K562 (cell line): Measurements from ENCODE around the gene WDR45. TPM values are rescaled to one million over a fixed set of nuclear protein-coding genes. Genes with fewer than 3 reads are reported as not detected.

ENCODE experiments used
- BCLAF1 ChIP-seq, 2 experiments: fragments of 450-650 bp in 1 of 2; IDR thresholded peaks; 2 replicates each; pipeline ENCODE4 v1.6.1; 2011 to 2017; ENCODE audit warnings: low read depth in 2 of 2, antibody characterized with exemption in 1 of 2, borderline replicate concordance in 1 of 2, low read length in 1 of 2, mild to moderate bottlenecking in 1 of 2, mixed read lengths in 1 of 2; ENCODE audit not compliant: control insufficient read depth in 1 of 2
- CAMTA2 ChIP-seq: fragments of 250-450 bp; sonication (Bioruptor Pico); conservative IDR thresholded peaks from 2 replicates; pipeline ENCODE4 v1.5.1; 2022
- FOXP4 ChIP-seq: sonication (generic); formaldehyde crosslinking; IDR thresholded peaks from 2 replicates; pipeline ENCODE4 v1.8.0; 2022; ENCODE audit warnings: mild to moderate bottlenecking, missing genetic modification reagents, borderline replicate concordance
- GTF2F1 ChIP-seq: IDR thresholded peaks from 2 replicates; pipeline ENCODE4 v1.6.1; 2011; ENCODE audit warnings: low read depth, low read length, improper control_type of control experiment
- HOXB6 ChIP-seq: fragments of 250-450 bp; sonication (Bioruptor Pico); IDR thresholded peaks from 2 replicates; pipeline ENCODE4 v1.5.1; 2022; ENCODE audit warnings: mild to moderate bottlenecking, borderline replicate concordance
- JUN ChIP-seq, 2 experiments: sonication (generic) in 1 of 2; formaldehyde crosslinking in 1 of 2; IDR thresholded peaks; 2 replicates each; pipeline versions ENCODE4 v1.6.1 to v1.8.0; 2012 to 2022; ENCODE audit warnings: borderline replicate concordance in 2 of 2, mild to moderate bottlenecking in 2 of 2, improper control_type of control experiment in 1 of 2, low read depth in 1 of 2, low read length in 1 of 2, missing genetic modification reagents in 1 of 2
- MAFF ChIP-seq: IDR thresholded peaks from 2 replicates; pipeline ENCODE4 v1.6.1; 2012; ENCODE audit warnings: low read length, improper control_type of control experiment
- NR3C1 ChIP-seq: sonication (generic); formaldehyde crosslinking; IDR thresholded peaks from 2 replicates; pipeline ENCODE4 v1.8.1; 2022; ENCODE audit warnings: missing genetic modification reagents
- PHB2 ChIP-seq: fragments of 450-650 bp; IDR thresholded peaks from 2 replicates; pipeline ENCODE4 v1.6.1; 2017; ENCODE audit warnings: low read depth
- RAD51 ChIP-seq: fragments of 450-650 bp; IDR thresholded peaks from 2 replicates; pipeline ENCODE4 v1.7.1; 2016; ENCODE audit warnings: low read depth, mild to moderate bottlenecking, borderline replicate concordance
- SIN3A ChIP-seq, 2 experiments: fragments of 150-350 bp in 1 of 2; IDR thresholded peaks; 2 replicates each; pipeline ENCODE4 v1.6.1; 2011 to 2016; ENCODE audit warnings: borderline replicate concordance in 2 of 2, low read depth in 2 of 2, low read length in 2 of 2, mild to moderate bottlenecking in 2 of 2, moderate library complexity in 2 of 2; ENCODE audit not compliant: control insufficient read depth in 1 of 2
- ZFP30 ChIP-seq: fragments of 250-450 bp; sonication (Bioruptor Pico); IDR thresholded peaks from 2 replicates; pipeline ENCODE4 v1.8.0; 2022; ENCODE audit warnings: moderate library complexity, mild to moderate bottlenecking, inconsistent platforms, borderline replicate concordance
- ZNF436 ChIP-seq: fragments of 250-450, 450-650 bp; sonication (Bioruptor Pico); formaldehyde crosslinking; IDR thresholded peaks from 2 replicates; pipeline ENCODE4 v1.7.0; 2020; ENCODE audit warnings: mild to moderate bottlenecking
- polyA plus RNA-seq, 8 experiments: library from polyadenylated mRNA; depleted of rRNA in 4 of 8; stranded (reverse) in 5 of 8; unstranded in 3 of 8; fragments of >200 nt; fragmentation: Nextera tagmentation in 2 of 8; fragmentation: Illumina TruSeq in 1 of 8; extraction: Ambion mirVana in 2 of 8; extraction: Trizol in 1 of 8; gene quantifications; 2 replicates each; pipeline versions ENCODE4 v1.2.1 to v1.2.3, GENCODE V29; 2011 to 2014; ENCODE audit warnings: inconsistent platforms in 1 of 8, missing spikeins in 1 of 8
- total RNA-seq, 7 experiments: library from RNA; depleted of rRNA in 6 of 7; stranded (reverse); fragments of >200 nt in 6 of 7; fragmentation: Illumina TruSeq in 2 of 7; extraction: Trizol in 2 of 7; gene quantifications; 2 replicates each; pipeline versions ENCODE4 v1.2.1 to v1.2.3, GENCODE V29; 2011 to 2021; ENCODE audit warnings: low replicate concordance in 1 of 7
- TF ChIP-seq, protein P1 (sequence below): fragments of 250-450 bp; sonication (Bioruptor Pico); IDR thresholded peaks from 2 replicates; pipeline ENCODE4 v1.4.0; 2020; ENCODE audit warnings: mild to moderate bottlenecking
- TF ChIP-seq, protein P2 (sequence below), 2 experiments: fragments of 450-650 bp; IDR thresholded peaks; 2 replicates each; pipeline ENCODE4 v1.6.1; 2018; ENCODE audit warnings: mild to moderate bottlenecking in 2 of 2, low read depth in 1 of 2; ENCODE audit not compliant: partially characterized antibody in 2 of 2

The WDR45 gene
- total and polyA plus RNA-seq, 9 of the 15 experiments (the other 6 are each of a cell fraction or from before 2014, with no cell fraction given) = 19.4 to 136 (median 59.7) TPM

DNA sequence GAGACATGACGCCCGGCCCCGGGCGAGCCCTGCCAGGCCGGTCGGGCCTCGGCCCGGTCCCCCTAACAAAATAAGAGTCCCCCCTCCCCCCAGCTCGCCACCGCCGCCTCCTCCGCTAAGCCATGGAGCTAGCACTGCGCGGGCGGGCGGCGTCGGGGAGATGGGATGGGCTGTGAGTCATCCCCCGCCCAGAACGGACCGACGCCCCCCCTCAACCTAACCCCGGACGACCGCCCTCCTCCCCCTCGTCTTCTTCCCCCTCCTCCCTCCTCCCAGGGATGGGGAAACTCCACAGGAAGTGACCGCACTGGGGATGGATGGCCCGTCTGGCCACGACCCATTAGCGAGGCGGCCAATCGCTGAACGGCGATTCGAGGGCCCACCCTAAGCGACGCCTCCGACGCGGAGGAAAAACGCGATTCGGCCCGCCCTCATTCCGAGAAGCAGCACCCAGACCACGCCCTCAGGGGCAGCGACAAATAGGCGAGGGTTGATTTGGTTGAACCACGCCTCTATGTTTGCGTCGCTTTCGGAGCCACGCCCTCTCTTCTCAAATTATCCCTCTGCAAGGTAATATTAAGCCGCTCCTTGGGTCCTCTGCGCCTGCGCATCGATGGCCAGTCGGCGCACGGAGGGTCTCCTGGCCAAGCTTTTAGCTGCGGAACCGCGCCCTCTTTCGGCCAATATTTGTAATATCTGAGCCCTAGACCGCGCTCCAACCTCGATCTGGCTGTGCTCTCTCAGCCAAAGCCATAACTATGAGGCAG, 36.3 kb downstream of the WDR45 start, which contains the start of gene TFE3 (continued):
- TF ChIP-seq, protein P1, sequence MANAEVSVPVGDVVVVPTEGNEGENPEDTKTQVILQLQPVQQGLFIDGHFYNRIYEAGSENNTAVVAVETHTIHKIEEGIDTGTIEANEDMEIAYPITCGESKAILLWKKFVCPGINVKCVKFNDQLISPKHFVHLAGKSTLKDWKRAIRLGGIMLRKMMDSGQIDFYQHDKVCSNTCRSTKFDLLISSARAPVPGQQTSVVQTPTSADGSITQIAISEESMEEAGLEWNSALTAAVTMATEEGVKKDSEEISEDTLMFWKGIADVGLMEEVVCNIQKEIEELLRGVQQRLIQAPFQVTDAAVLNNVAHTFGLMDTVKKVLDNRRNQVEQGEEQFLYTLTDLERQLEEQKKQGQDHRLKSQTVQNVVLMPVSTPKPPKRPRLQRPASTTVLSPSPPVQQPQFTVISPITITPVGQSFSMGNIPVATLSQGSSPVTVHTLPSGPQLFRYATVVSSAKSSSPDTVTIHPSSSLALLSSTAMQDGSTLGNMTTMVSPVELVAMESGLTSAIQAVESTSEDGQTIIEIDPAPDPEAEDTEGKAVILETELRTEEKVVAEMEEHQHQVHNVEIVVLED = no peak
- TF ChIP-seq NR3C1 (CRISPR knock-in tag) = no peak
- TF ChIP-seq SIN3A (IDR thresholded peaks at IDR 0.05; ENCODE audit: borderline replicate concordance in 2 of 2, control insufficient read depth in 1 of 2, low read depth in 2 of 2, low read length in 2 of 2) = no peak
- TF ChIP-seq BCLAF1 (IDR thresholded peaks at IDR 0.05; ENCODE audit: borderline replicate concordance in 1 of 2, control insufficient read depth in 1 of 2, low read depth in 2 of 2, low read length in 1 of 2) = no peak
- TF ChIP-seq FOXP4 (CRISPR knock-in tag) = no peak
- TF ChIP-seq JUN (IDR thresholded peaks at IDR 0.05; ENCODE audit: borderline replicate concordance, low read depth, low read length) = 0 out of 2 replicates have a peak, but pooled peaks have one; percentile 42
- TF ChIP-seq JUN (CRISPR knock-in tag; IDR thresholded peaks at IDR 0.05; ENCODE audit: borderline replicate concordance) = no peak
- TF ChIP-seq CAMTA2 (CRISPR knock-in tag) = no peak
- TF ChIP-seq MAFF = no peak
- no peak for TF ChIP-seq HOXB6 (CRISPR knock-in tag)
- TF ChIP-seq PHB2 = no peak
- no peak for TF ChIP-seq GTF2F1
- no peak for TF ChIP-seq RAD51
- TF ChIP-seq ZFP30 (CRISPR knock-in tag) = no peak
- TF ChIP-seq, protein P2, sequence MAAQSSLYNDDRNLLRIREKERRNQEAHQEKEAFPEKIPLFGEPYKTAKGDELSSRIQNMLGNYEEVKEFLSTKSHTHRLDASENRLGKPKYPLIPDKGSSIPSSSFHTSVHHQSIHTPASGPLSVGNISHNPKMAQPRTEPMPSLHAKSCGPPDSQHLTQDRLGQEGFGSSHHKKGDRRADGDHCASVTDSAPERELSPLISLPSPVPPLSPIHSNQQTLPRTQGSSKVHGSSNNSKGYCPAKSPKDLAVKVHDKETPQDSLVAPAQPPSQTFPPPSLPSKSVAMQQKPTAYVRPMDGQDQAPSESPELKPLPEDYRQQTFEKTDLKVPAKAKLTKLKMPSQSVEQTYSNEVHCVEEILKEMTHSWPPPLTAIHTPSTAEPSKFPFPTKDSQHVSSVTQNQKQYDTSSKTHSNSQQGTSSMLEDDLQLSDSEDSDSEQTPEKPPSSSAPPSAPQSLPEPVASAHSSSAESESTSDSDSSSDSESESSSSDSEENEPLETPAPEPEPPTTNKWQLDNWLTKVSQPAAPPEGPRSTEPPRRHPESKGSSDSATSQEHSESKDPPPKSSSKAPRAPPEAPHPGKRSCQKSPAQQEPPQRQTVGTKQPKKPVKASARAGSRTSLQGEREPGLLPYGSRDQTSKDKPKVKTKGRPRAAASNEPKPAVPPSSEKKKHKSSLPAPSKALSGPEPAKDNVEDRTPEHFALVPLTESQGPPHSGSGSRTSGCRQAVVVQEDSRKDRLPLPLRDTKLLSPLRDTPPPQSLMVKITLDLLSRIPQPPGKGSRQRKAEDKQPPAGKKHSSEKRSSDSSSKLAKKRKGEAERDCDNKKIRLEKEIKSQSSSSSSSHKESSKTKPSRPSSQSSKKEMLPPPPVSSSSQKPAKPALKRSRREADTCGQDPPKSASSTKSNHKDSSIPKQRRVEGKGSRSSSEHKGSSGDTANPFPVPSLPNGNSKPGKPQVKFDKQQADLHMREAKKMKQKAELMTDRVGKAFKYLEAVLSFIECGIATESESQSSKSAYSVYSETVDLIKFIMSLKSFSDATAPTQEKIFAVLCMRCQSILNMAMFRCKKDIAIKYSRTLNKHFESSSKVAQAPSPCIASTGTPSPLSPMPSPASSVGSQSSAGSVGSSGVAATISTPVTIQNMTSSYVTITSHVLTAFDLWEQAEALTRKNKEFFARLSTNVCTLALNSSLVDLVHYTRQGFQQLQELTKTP (IDR thresholded peaks at IDR 0.05; ENCODE audit: low read depth in 1 of 2, partially characterized antibody in 2 of 2) = no peak
- no peak for TF ChIP-seq ZNF436 (CRISPR knock-in tag)
